GM12878 (cell line): ENCODE measurements around the gene PLEKHA7. TPM values are rescaled to one million over a fixed set of nuclear protein-coding genes. Genes with fewer than 3 reads are reported as not detected.

Source experiments
- ATAC-seq: fragments of 200-7000 bp; cut with Tn5 transposase; 3 replicates; pipeline ENCODE4 v1.9.1; 2020; ENCODE audit warnings: mild to moderate bottlenecking, moderate library complexity
- BruUV-seq: library from RNA; stranded (reverse); fragments of 400-500 nt; replicated peaks from 2 replicates; lab custom pipeline; 2021; lab: Mats Ljungman, UMichigan
- CTCF ChIA-PET: fragments of 300-600 bp; sonication (Branson Sonifier 250); formaldehyde crosslinking; extraction: SDS; loops from one replicate; lab custom pipeline; 2021; ENCODE audit warnings: inconsistent platforms; lab: Yijun Ruan, JAX
- POLR2A ChIA-PET: fragments of 350-600 bp; formaldehyde crosslinking; extraction: SDS; loops from one replicate; lab custom pipeline; 2021; ENCODE audit warnings: inconsistent platforms; lab: Charles Lee
- RAD21 ChIA-PET: fragments of 300-600 bp; sonication (Branson Sonifier 250); formaldehyde crosslinking; loops from one replicate; lab custom pipeline; 2023; ENCODE audit warnings: antibody characterized with exemption; ENCODE audit not compliant: unreplicated experiment; lab: Charles Lee
- SMC1A ChIA-PET: fragments of 300-600 bp; sonication (Branson Sonifier 250); formaldehyde crosslinking; loops from one replicate; lab custom pipeline; 2023; ENCODE audit not compliant: unreplicated experiment, uncharacterized antibody; lab: Charles Lee
- DNase-seq: peaks from one replicate; pipeline ENCODE4 v3.0.0-alpha.2; 2011; ENCODE audit warnings: low read depth, low spot score
- FAIRE-seq: peaks from 3 replicates; lab custom pipeline; 2011; peaks lifted over from hg19 to GRCh38; lab: Jason Lieb, UNC
- H2AFZ ChIP-seq: 2 replicates; pipeline ENCODE4 v1.6.0; 2011; ENCODE audit warnings: low read depth, low read length, control low read depth; ENCODE audit not compliant: control insufficient read depth
- H3K27ac ChIP-seq: 2 replicates; pipeline ENCODE4 v1.5.1; 2011; ENCODE audit warnings: control low read depth; ENCODE audit not compliant: control insufficient read depth, insufficient read depth
- H3K27me3 ChIP-seq, 2 experiments: replicated peaks in 1 of 2; 2 replicates each; pipeline versions ENCODE4 v1.6.0 to v1.6.1; 2011; ENCODE audit warnings: low read length in 1 of 2; ENCODE audit not compliant: control insufficient read depth in 2 of 2, insufficient read depth in 2 of 2
- H3K36me3 ChIP-seq, 2 experiments: 2 replicates each; pipeline ENCODE4 v1.5.1; 2011; ENCODE audit warnings: low read length in 1 of 2; ENCODE audit not compliant: control insufficient read depth in 2 of 2, insufficient read depth in 2 of 2
- H3K4me1 ChIP-seq: 2 replicates; pipeline ENCODE4 v1.6.1; 2011; ENCODE audit warnings: mild to moderate bottlenecking, low read length, moderate library complexity, mixed read lengths; ENCODE audit not compliant: control insufficient read depth, insufficient read depth
- H3K4me2 ChIP-seq: 2 replicates; pipeline ENCODE4 v1.6.0; 2011; ENCODE audit warnings: control low read depth; ENCODE audit not compliant: control insufficient read depth, insufficient read depth
- H3K4me3 ChIP-seq: fragments of 200-600 bp; sonication (generic); 2 replicates; pipeline ENCODE4 v1.5.1; 2016
- H3K79me2 ChIP-seq: 2 replicates; pipeline ENCODE4 v1.6.0; 2011; ENCODE audit warnings: low read length; ENCODE audit not compliant: control insufficient read depth, insufficient read depth
- H3K9ac ChIP-seq: 2 replicates; pipeline ENCODE4 v1.8.0; 2011; ENCODE audit warnings: low read length, control low read depth, mixed read lengths; ENCODE audit not compliant: control insufficient read depth, insufficient read depth
- H3K9me3 ChIP-seq: replicated peaks from 3 replicates; pipeline ENCODE4 v1.5.1; 2011; ENCODE audit warnings: mild to moderate bottlenecking, low read length; ENCODE audit not compliant: control insufficient read depth, insufficient read depth
- H4K20me1 ChIP-seq: 2 replicates; pipeline ENCODE4 v1.6.0; 2011; ENCODE audit not compliant: control insufficient read depth, insufficient read depth
- CTCF ChIP-seq, 3 experiments: IDR thresholded peaks in 2 of 3; conservative IDR thresholded peaks in 1 of 3; 2 replicates each; pipeline ENCODE4 v1.5.1; 2011; ENCODE audit warnings: low read depth in 3 of 3, low read length in 3 of 3, mild to moderate bottlenecking in 3 of 3, control low read depth in 2 of 3, moderate library complexity in 2 of 3, inconsistent platforms in 1 of 3, mixed read lengths in 1 of 3; ENCODE audit not compliant: control insufficient read depth in 2 of 3, insufficient read depth in 1 of 3; ENCODE audit errors: extremely low read depth in 1 of 3
- IRF5 ChIP-seq: fragments of 450-650 bp; IDR thresholded peaks from 2 replicates; pipeline ENCODE4 v1.6.1; 2017; ENCODE audit warnings: borderline replicate concordance
- KAT2A ChIP-seq: conservative IDR thresholded peaks from 2 replicates; pipeline ENCODE4 v1.6.1; 2011; ENCODE audit warnings: low read depth, low read length; ENCODE audit not compliant: control insufficient read depth
- MEF2B ChIP-seq: fragments of 450-650 bp; IDR thresholded peaks from 2 replicates; pipeline ENCODE4 v1.6.1; 2018; ENCODE audit warnings: mild to moderate bottlenecking, moderate library complexity; ENCODE audit not compliant: partially characterized antibody, poor library complexity, severe bottlenecking
- MXI1 ChIP-seq: fragments of 150-350 bp; IDR thresholded peaks from 2 replicates; pipeline ENCODE4 v1.6.1; 2011; ENCODE audit warnings: low read depth, mild to moderate bottlenecking, inconsistent platforms, low read length, improper control_type of control experiment
- NFYA ChIP-seq: IDR thresholded peaks from 2 replicates; pipeline ENCODE4 v1.6.1; 2011; ENCODE audit warnings: low read depth, mild to moderate bottlenecking, low read length, improper control_type of control experiment, borderline replicate concordance
- PAX5 ChIP-seq: IDR thresholded peaks from 2 replicates; pipeline ENCODE4 v1.6.1; 2011; ENCODE audit warnings: low read depth, low read length, borderline replicate concordance
- POLR2AphosphoS5 ChIP-seq: IDR thresholded peaks from 2 replicates; pipeline ENCODE4 v1.6.1; 2011; ENCODE audit warnings: mild to moderate bottlenecking, low read length, inconsistent platforms
- RAD21 ChIP-seq: IDR thresholded peaks from 2 replicates; pipeline ENCODE4 v1.6.1; 2011; ENCODE audit warnings: mild to moderate bottlenecking, low read depth, low read length, moderate library complexity; ENCODE audit not compliant: insufficient read depth
- SMC3 ChIP-seq: IDR thresholded peaks from 2 replicates; pipeline ENCODE4 v1.6.1; 2011; ENCODE audit warnings: low read length, improper control_type of control experiment, borderline replicate concordance
- SPI1 ChIP-seq: IDR thresholded peaks from 2 replicates; pipeline ENCODE4 v1.6.1; 2011; ENCODE audit warnings: low read depth, mild to moderate bottlenecking, low read length, moderate library complexity, borderline replicate concordance; ENCODE audit not compliant: insufficient read depth
- YY1 ChIP-seq: IDR thresholded peaks from 2 replicates; pipeline ENCODE4 v1.6.1; 2011; ENCODE audit warnings: low read depth, mild to moderate bottlenecking, low read length
- ZBTB11 ChIP-seq: fragments of 450-650 bp; formaldehyde crosslinking; IDR thresholded peaks from 2 replicates; pipeline ENCODE4 v1.5.0; 2022; ENCODE audit warnings: mild to moderate bottlenecking, missing genetic modification characterization
- WGBS: methylation state at CpG from one replicate; pipeline ENCODE4 v1.1.6; 2016; ENCODE audit warnings: low lambda C conversion rate; ENCODE audit not compliant: insufficient replicate concordance, insufficient coverage; ENCODE audit errors: missing lambda C conversion rate; 5-methylcytosine and 5-hydroxymethylcytosine counted together
- in situ Hi-C: fragments of 300-500 bp; cut with MboI; formaldehyde crosslinking; loops from 9 replicates; pipeline ENCODE4 v1.14.3; 2018; ENCODE audit warnings: mixed read lengths
- intact Hi-C: fragments of 100-400 bp; cut with micrococcal nuclease; formaldehyde crosslinking; loops from one replicate; pipeline ENCODE4 v1.14.2; 2022; ENCODE audit not compliant: unreplicated experiment
- polyA plus RNA-seq, 11 experiments: library from polyadenylated mRNA; depleted of rRNA in 4 of 11; unstranded in 6 of 11; stranded (reverse) in 5 of 11; fragments of >200 nt; fragmentation: Nextera tagmentation in 4 of 11; fragmentation: Illumina TruSeq in 1 of 11; extraction: Ambion mirVana in 4 of 11; extraction: Trizol in 1 of 11; gene quantifications; 1 replicate in 1 of 11; 2 replicates in 10 of 11; pipeline versions ENCODE4 v1.2.1 to v1.2.3, GENCODE V29; 2011 to 2016; ENCODE audit warnings: inconsistent platforms in 2 of 11, missing spikeins in 2 of 11, low read depth in 1 of 11
- total RNA-seq, 4 experiments: library from RNA; depleted of rRNA in 3 of 4; stranded (reverse); fragments of >200 nt in 3 of 4; fragmentation: Illumina TruSeq in 1 of 4; extraction: Trizol in 1 of 4; gene quantifications; 2 replicates each; pipeline versions ENCODE4 v1.2.1 to v1.2.3, GENCODE V29; 2013 to 2021

PLEKHA7 gene
- total and polyA plus RNA-seq, 10 of the 15 experiments (the other 5 are each of a cell fraction or from before 2014, with no cell fraction given): 0.45 to 5.3 (median 2.1) TPM

- H3K36me3 ChIP-seq: no peaks in the 10 kb centered on the region
- peak overlapping the region; percentile 38; the same call in 1 of the 2 replicates for H2AFZ ChIP-seq
- FAIRE-seq (peak; percentile 94), ATAC-seq (peak; percentile 88), DNase-seq (no peak)
- BruUV-seq: no TSS peak
- no peaks in the 10 kb centered on the region for H3K4me1 ChIP-seq
- in situ Hi-C loops: no loop called here
- WGBS: 6% methylated on average over 6 of the region's 6 CpGs
- no peak overlapping the region for H3K27ac ChIP-seq
- intact Hi-C loops: loop anchor here (1.0 kb wide), 2 partner anchors 115 to 128 kb away; no protein-coding TSS in a partner anchor
- ChIA-PET POLR2A (interaction anchor here (0.7 kb wide), 1 partner anchor 24 kb away, joined by 4 read pairs; no protein-coding TSS in a partner anchor), CTCF (interaction anchor here (0.7 to 11.4 kb wide), 12 partner anchors 10 to 150 kb away, joined by 3 to 126 read pairs (median 8); no protein-coding TSS in a partner anchor), SMC1A (interaction anchor here (1.1 to 7.7 kb wide), 5 partner anchors 9 to 127 kb away, joined by 4 to 80 read pairs (median 7); no protein-coding TSS in a partner anchor), RAD21 (interaction anchor here (0.6 to 4.2 kb wide), 5 partner anchors 14 to 140 kb away, joined by 3 to 34 read pairs (median 4); no protein-coding TSS in a partner anchor)
- no peak overlapping the region for H3K9ac ChIP-seq
- no peak overlapping the region for H3K4me2 ChIP-seq
- TF ChIP-seq POLR2AphosphoS5 (no peak), ZBTB11 (CRISPR knock-in tag) (no peak), MEF2B (no peak), SMC3 (peak; percentile 68), NFYA (no peak), PAX5 (no peak), SPI1 (no peak), KAT2A (no peak), IRF5 (no peak), YY1 (0 out of 2 replicates have a peak, but pooled peaks have one; percentile 41), MXI1 (no peak), CTCF (IDR thresholded peaks at IDR 0.05 in 2 of 3, conservative IDR thresholded peaks at IDR 0.05 in 1 of 3; ENCODE audit: control insufficient read depth in 2 of 3, extremely low read depth in 1 of 3, insufficient read depth in 1 of 3, low read depth in 3 of 3, low read length in 3 of 3) (peak; percentile 64 to 85 (median 78)), RAD21 (peak; percentile 86)
- no peaks in the 10 kb centered on the region; a peak in 1 of 4 replicates for H3K27me3 ChIP-seq
- H3K79me2 ChIP-seq: no peaks in the 10 kb centered on the region
- H3K4me3 ChIP-seq: no peak overlapping the region
- H4K20me1 ChIP-seq: no peaks in the 10 kb centered on the region
- H3K9me3 ChIP-seq: no peaks in the 10 kb centered on the region
Measured at GRCh38 chr11:16935518-16936302, 78.5 kb downstream of the PLEKHA7 start.
